Measurements from ENCODE around the gene DIP2B.

The DIP2B gene

DNA sequence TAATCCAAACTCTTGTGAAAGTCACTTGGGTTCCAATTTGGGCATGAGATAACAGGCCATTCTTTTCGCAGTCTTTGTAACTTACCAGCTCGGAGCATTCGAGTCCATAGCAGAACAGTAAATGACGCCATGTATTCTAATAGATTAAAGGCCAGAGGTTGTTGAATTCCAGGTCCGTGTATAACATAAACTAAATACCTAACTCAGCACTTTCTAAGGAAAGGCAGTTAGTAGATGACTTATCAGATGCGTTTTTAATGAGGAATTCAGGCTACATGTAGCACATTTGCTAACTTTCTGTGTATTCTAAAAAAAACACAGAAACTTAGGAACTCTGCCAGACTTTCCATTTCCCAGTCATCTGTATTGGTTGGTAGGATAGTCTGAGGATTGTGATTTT is 206.3 kb downstream of the DIP2B start:
- H3K27me3 ChIP-seq (ENCODE audit: insufficient read depth, low read depth), result no peaks in the 10 kb centered on the region
- H4K20me1 ChIP-seq (ENCODE audit: insufficient read depth), result no peaks in the 10 kb centered on the region
- H2AFZ ChIP-seq (ENCODE audit: low read depth), result no peak overlapping the region
- H3K4me3 ChIP-seq (IDR thresholded peaks at IDR 0.05; ENCODE audit: insufficient read depth, low read depth, low read length), result no peak overlapping the region
- no peak overlapping the region for H3K9ac ChIP-seq
- TF ChIP-seq, protein P1, sequence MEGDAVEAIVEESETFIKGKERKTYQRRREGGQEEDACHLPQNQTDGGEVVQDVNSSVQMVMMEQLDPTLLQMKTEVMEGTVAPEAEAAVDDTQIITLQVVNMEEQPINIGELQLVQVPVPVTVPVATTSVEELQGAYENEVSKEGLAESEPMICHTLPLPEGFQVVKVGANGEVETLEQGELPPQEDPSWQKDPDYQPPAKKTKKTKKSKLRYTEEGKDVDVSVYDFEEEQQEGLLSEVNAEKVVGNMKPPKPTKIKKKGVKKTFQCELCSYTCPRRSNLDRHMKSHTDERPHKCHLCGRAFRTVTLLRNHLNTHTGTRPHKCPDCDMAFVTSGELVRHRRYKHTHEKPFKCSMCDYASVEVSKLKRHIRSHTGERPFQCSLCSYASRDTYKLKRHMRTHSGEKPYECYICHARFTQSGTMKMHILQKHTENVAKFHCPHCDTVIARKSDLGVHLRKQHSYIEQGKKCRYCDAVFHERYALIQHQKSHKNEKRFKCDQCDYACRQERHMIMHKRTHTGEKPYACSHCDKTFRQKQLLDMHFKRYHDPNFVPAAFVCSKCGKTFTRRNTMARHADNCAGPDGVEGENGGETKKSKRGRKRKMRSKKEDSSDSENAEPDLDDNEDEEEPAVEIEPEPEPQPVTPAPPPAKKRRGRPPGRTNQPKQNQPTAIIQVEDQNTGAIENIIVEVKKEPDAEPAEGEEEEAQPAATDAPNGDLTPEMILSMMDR (conservative IDR thresholded peaks at IDR 0.05; ENCODE audit: low read depth, low read length), result no peak
- no peak overlapping the region for H3K27ac ChIP-seq
- peaks cover 4% of the 10 kb centered on the region for H3K4me1 ChIP-seq (ENCODE audit: low read depth, poor library complexity, severe bottlenecking)
- H3K36me3 ChIP-seq (ENCODE audit: insufficient read depth), result no peaks in the 10 kb centered on the region
- H3K4me2 ChIP-seq, result no peak overlapping the region
- no peaks in the 10 kb centered on the region for H3K79me2 ChIP-seq (ENCODE audit: insufficient read depth, low read depth)

DNA sequence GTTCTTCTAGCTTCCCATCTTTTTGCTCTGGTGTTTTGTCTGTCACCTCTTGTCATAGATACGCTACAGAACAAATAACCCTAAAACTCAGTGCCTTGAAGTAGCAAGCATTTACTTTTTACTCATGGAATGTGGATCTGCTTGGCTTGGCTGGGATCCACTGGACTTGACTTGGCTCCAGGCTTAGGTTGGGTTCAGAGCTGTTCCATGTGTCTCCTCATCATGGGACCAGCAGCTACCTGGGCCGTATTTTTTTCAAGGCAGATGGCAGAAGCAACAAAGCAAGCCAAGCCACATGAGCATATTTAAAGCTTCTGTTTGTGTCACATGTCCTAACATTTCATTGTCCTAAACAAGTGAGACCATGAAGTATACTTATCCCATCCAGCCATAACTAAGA is 210.4 kb downstream of the DIP2B start:
- Histone ChIP-seq H3K27ac (no peak overlapping the region), H3K9ac (no peak overlapping the region), H4K20me1 (ENCODE audit: insufficient read depth) (no peaks in the 10 kb centered on the region), H3K36me3 (ENCODE audit: insufficient read depth) (no peaks in the 10 kb centered on the region), H3K27me3 (ENCODE audit: insufficient read depth, low read depth) (no peaks in the 10 kb centered on the region), H2AFZ (ENCODE audit: low read depth) (no peak overlapping the region), H3K4me2 (no peak overlapping the region), H3K79me2 (ENCODE audit: insufficient read depth, low read depth) (no peaks in the 10 kb centered on the region), H3K4me1 (ENCODE audit: low read depth, poor library complexity, severe bottlenecking) (no peaks in the 10 kb centered on the region), H3K4me3 (IDR thresholded peaks at IDR 0.05; ENCODE audit: insufficient read depth, low read depth, low read length) (no peak overlapping the region)
- TF ChIP-seq, protein P1 (conservative IDR thresholded peaks at IDR 0.05; ENCODE audit: low read depth, low read length), result no peak

DNA sequence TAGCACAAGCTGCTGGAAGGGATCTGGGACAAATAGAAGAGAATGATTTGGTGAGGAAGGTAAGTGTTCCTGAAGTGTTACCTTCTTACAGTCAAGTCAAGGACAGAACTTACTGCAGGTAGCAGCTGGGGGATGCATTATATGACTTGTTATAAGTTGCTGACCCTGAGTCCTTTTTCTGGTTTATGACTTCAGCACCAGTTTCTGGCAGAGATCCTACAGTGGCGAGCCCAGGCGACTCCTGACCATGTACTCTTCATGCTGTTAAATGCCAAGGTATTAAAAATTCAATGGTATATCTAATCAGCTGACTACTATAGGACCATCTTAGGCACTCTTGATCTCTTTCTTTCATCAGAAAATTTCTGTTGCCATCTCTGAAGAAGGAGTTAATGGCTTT is 214.0 kb downstream of the DIP2B start:
- H3K4me2 ChIP-seq, result no peak overlapping the region
- H3K4me3 ChIP-seq (IDR thresholded peaks at IDR 0.05; ENCODE audit: insufficient read depth, low read depth, low read length), result no peak overlapping the region
- no peak overlapping the region for H2AFZ ChIP-seq (ENCODE audit: low read depth)
- no peak overlapping the region for H3K27ac ChIP-seq
- no peaks in the 10 kb centered on the region for H3K27me3 ChIP-seq (ENCODE audit: insufficient read depth, low read depth)
- H4K20me1 ChIP-seq (ENCODE audit: insufficient read depth), result no peaks in the 10 kb centered on the region
- H3K4me1 ChIP-seq (ENCODE audit: low read depth, poor library complexity, severe bottlenecking), result peaks cover 1% of the 10 kb centered on the region
- H3K36me3 ChIP-seq (ENCODE audit: insufficient read depth), result no peaks in the 10 kb centered on the region
- TF ChIP-seq, protein P1 (conservative IDR thresholded peaks at IDR 0.05; ENCODE audit: low read depth, low read length), result no peak
- no peak overlapping the region for H3K9ac ChIP-seq
- H3K79me2 ChIP-seq (ENCODE audit: insufficient read depth, low read depth), result no peaks in the 10 kb centered on the region

DNA sequence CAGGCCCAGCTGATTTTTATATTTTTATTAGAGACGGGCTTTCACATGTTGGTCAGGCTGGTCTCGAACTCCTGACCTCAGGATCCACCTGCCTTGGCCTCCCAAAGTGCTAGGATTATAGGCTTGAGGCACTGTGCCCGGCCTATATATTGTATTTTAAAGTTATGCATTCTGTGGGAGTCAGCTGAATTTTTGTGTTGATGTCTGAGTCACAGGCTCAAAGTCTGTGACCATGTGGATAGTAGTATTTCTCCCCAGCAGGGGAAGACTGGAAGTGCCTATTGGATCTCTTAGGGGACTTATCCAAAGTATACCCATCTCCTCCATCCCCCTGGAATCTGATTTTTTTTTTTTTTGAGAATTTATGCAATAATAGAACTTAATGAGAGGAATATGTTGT is 215.3 kb downstream of the DIP2B start:
- Histone ChIP-seq H4K20me1 (ENCODE audit: insufficient read depth) (no peaks in the 10 kb centered on the region), H3K4me2 (no peak overlapping the region), H3K4me1 (ENCODE audit: low read depth, poor library complexity, severe bottlenecking) (peaks cover 3% of the 10 kb centered on the region), H2AFZ (ENCODE audit: low read depth) (no peak overlapping the region), H3K4me3 (IDR thresholded peaks at IDR 0.05; ENCODE audit: insufficient read depth, low read depth, low read length) (no peak overlapping the region), H3K27me3 (ENCODE audit: insufficient read depth, low read depth) (no peaks in the 10 kb centered on the region), H3K79me2 (ENCODE audit: insufficient read depth, low read depth) (no peaks in the 10 kb centered on the region), H3K27ac (no peak overlapping the region), H3K9ac (no peak overlapping the region), H3K36me3 (ENCODE audit: insufficient read depth) (no peaks in the 10 kb centered on the region)
- TF ChIP-seq, protein P1 (conservative IDR thresholded peaks at IDR 0.05; ENCODE audit: low read depth, low read length), result no peak

Data from KMS-11 (cell line).